ENCODE measurements around the gene TYW5.

TYW5 gene, protein sequence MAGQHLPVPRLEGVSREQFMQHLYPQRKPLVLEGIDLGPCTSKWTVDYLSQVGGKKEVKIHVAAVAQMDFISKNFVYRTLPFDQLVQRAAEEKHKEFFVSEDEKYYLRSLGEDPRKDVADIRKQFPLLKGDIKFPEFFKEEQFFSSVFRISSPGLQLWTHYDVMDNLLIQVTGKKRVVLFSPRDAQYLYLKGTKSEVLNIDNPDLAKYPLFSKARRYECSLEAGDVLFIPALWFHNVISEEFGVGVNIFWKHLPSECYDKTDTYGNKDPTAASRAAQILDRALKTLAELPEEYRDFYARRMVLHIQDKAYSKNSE
- total RNA-seq = 6.7 to 19.3 (median 13.8) reads per million in 17 experiments

DNA sequence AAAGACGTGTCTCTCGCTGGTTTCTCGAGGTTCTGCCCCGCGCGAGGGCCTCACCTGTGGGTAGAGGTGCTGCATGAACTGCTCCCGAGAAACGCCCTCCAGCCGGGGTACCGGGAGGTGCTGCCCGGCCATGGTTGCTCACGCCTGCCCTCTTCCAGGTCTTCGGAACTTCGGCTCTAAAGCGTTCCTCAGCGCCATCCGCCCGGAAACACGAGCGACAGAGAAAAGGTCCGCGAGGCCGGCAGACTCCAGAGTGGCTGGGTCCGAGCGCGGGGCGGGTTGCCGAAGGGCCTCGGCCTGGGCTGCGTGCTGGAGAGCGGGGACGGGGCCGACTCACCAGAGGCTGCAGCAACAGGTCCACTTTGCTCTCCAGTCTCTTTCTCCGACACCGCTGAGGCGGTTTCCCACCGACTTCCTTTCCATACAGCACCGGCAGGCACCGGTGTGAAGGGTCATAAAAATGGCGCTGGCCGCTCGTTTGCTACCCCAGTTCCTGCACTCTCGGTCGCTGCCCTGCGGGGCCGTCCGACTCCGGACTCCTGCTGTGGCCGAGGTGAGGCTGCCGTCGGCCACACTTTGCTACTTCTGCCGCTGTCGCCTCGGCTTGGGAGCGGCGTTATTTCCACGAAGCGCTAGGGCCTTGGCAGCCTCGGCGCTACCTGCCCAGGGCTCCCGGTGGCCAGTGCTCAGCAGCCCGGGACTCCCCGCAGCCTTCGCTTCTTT, at the start of gene TYW5, which contains the start of gene MAIP1:
TYW5 (minus strand) TSS at position 153 of the 723 bp plus-strand sequence; CDS start at position 132, 21 bp downstream.
MAIP1 (plus strand) TSS at position 244 of the 723 bp plus-strand sequence; CDS start at position 461, 217 bp downstream.
- peak; percentile 81 to 92 (median 88) for DNase-seq

DNA sequence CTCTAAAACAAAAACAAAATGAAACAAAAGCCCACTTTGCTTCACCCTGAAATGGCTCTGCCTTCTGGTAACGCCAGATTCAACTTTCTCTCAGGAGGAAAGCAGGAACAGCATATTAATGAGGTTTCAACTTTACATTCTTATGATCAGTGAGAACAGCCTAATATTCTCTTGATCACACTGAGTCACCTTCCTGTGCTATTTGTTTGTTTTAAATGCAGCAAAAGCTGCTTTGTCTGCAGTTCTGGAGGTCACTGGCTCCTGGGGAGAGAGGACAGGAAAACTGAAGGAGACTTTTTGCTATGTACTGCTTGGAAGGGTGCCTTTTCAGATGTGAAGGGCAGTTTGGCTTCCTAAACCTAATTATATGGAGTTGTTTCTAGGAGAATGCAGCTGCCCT, 48.2 kb upstream of the TYW5 start:
- DNase-seq = no peak

DNA sequence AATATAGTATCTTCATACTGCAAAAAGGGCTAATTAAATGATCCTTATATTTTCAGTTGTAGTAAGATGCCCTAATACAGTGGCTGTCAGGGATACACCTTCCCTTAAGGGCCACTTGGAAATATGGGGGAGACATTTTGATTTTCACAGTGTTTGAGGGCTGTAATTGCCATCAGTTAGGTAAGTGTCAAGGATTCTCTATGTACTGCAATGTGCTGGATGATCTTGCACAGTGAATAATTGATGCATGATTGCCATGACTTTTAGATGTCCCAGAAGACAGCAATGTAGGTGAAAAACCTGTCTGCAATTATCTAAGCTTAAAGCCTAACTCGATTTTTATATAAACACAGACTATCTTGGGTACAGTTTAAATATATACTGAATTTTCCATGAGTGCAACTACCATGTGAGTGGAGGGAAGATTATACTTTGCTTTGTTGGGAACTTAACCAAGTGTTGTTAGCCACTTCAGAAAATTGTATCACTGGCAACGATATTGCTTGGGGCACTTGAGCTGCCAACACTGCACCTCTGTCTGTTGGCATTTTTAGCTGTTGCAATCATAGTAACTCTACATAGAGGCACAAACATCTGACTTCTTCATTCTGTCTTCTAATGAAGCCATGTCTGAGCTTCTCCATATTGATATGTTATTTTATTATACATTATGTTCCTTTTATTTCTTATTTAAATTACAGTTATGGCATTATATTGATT, 45.3 kb upstream of the TYW5 start:
- no peak for DNase-seq

DNA sequence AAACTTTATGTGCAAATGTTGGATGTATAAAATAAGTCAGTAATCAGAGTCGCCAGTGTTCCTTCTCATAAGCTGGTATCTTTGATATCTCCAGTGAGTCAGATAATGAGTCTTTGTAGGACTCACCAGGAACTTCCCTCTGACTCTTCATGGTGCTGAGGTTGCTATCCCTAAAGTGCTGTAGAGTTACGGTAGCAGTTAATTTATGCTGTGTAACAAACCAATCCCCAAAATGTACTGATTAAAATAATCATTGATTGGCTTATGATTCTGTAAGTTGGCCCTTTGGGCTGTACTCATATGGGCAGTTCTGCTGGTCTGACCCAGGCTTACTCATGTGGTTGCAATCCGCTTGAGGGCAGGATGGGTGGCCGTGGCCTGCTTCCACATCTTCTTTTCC, 43.9 kb upstream of the TYW5 start:
- DNase-seq = no peak

DNA sequence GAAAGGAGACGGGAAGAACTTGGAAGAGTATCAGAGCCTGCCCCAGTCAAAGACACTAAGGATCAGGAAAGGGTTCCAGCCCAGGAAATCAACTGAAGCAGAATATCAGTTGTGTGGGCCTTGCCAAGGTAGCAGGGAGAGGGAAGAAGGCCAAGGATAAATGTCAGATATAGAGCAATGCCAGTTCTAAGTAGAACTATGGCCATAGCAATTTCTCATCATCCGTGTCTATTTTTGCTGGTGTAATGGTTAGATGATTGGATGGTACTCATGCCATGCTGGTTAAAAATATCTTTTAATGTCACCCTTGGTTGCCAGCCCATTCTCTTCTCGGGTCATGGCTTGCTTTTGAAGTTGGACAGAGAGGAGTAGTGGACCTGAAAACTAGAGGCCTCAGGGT, 42.0 kb upstream of the TYW5 start:
- DNase-seq = no peak

DNA sequence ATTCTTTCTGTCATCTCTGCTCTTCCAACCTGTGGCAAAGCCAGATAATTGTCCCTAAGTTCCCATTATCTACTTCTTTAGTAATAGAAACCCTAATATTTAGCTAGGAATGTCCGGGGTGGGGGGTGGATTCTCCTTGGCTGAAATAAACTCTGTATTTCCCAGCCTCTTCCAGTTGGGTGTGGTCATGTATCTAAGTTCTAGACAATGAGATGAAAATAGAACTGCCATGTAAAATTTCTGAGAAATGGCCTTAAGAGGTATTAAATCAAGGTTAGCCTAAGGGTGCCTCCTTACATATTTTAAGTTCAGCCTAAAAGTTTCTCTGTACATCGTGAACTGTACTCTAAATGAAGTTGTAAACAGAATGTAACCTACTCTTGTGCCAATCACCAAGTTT, 39.6 kb upstream of the TYW5 start:
- no peak for DNase-seq

DNA sequence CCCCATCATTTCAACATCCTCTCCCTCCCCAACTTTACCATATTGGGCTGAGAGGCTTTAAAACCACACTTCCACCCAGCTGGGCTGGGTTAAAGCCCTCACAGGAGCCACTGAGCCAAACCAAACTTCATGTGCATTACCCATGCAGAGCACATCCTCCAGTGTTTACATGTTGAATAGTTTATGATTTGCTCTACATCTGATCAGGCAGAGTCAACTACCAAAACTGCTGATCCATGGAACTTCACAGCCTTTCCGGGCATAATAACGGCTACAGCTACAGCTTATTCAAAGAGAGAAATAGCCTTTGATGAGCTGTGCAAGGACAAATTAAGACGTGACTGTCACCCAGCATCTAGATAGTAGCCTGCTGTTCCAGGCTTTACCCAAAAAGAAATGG, 39.1 kb upstream of the TYW5 start:
- DNase-seq = no peak

DNA sequence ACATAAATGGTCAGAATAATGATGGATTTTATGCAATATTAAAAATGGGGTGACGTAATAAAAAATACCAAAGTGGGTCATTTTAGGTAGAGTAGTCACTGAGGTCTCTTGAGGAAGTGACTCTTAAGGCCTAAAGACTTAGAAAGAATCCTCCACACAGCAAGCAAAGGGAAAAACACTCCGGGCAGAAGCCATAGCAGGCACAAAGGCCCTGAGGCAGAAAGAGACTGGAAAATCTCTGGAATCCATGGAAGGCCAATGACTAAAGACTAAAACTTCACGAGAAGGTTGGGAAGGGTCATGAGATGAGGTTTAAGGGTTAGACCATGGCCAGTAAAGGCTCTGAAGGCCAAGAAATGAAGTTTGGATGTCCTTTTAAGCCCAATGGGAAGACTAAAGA, 37.0 kb upstream of the TYW5 start:
- no peak for DNase-seq

DNA sequence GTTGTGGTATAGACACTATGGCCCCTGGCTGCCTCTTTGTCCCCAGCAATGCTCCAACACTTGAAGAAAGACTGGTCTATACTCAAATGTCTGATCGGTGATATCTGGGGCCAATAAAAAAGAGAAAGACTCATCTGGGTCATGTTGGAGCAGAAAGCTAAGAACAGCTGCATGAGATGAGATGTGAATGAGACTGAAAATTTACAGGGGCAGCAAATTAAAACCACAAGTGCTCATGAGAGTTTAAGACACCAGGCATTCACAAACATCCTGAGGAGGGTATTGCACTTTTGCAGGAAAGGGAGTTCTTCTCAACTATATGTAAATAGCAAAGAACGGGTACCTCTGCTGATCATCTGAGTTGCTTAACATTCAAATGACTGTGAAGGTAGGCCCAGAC, 36.4 kb upstream of the TYW5 start:
- no peak for DNase-seq

DNA sequence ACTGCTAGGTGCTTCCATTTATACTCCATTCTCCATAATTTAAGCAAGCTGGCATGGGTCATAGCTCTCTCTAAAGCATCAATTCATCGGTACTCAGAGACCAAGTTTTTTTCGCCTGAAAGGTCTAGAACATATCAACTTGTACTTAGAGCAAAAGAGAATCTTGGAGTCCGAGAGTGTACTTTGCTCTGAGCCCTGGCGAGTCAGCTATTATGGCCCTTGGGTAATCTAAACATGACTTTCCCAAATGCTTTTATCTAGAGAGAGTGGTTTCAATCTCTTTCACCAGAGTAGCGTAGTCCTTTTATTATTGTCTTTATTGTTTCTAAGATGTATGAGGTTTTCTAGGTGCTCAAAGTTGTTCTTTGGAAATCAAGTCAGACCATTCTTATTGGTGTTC, 34.5 kb upstream of the TYW5 start:
- DNase-seq = no peak

DNA sequence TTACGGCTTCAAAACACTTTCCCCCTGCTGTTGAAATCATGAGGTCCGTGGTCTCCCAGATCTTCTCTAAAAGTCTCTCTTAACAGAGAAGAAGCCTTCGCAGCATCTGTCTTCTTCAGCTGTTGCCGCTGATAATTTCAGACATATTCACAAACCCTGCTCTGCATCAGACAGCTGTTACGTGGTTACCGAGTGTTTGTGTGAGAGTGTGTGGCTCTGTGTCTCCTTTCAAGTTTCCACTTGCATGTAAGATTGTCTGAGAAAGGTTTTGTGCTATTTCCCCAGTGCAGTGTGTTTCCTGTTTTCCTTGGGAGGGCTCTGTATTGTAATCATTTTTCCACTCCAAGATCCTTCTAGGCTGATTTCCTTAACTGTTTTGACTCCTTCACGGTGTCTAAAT, 32.9 kb upstream of the TYW5 start:
- peak in 1 of 4 experiments; percentile 4 for DNase-seq

DNA sequence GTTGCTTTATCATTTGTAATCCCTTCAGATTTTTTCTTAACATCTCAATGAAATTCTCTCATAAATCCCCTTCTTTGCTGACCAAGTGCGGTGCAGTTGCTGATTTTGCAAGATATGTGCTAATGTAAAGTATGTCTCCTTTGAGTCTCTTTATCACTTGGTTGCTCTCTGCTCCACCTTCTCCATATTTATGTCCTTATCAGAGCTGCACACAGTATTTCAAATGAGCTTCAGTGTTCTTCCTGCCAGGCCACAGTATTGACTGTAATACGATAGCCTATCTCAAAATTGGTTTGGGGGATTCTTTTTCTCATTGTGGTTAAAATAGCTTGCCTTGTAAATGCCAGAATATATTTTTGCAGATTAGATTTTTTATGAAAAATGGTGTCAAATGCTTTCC, 32.3 kb upstream of the TYW5 start:
- no peak for DNase-seq

DNA sequence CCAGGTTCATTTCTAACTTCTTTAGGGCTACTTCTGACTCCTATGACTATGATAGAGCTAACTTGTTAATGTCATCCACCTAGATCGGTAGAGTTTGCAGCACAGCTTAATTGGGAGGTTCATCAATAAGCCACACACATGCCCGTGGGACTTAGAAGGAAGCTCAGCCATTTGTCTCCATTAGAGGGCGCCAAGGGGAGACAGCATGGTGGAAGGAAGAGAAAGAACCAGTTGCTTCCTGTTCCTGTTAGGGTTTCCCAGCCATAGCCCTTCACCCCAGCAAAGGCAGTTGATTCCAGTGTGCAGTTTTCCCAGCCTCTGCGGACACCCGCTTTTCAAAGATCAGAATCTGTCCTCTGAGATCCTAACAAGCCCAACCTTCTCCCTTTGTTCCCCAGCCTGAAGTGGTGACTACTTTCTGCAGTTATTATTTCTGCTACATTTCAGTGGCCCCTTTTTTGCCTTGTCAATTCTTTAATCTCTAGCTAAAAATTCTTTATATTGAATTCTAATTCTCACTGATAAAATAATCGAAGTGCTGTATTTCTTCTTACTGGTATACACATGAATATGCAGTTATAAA, 30.4 kb upstream of the TYW5 start:
- DNase-seq = peak; percentile 78 to 85 (median 84)

DNA sequence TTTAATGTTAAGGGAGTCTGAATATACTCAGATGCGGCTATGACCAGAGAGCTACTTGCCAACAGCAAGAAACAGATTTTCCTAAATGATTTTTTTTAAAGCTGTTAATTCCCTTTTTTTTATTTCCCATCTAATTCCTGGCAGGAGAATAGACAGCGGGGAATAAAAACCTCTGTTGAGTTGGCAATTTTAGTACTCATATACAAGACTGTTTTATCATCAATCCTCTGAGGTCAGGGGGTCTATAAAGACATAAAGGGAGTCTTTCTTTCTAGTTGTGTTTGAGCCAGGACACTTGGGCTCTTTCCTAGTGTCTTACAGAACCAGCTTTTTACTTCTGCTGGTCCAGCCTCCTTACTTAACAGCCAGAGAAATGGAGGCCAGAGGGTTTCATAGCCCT, 29.5 kb upstream of the TYW5 start:
- DNase-seq = no peak

DNA sequence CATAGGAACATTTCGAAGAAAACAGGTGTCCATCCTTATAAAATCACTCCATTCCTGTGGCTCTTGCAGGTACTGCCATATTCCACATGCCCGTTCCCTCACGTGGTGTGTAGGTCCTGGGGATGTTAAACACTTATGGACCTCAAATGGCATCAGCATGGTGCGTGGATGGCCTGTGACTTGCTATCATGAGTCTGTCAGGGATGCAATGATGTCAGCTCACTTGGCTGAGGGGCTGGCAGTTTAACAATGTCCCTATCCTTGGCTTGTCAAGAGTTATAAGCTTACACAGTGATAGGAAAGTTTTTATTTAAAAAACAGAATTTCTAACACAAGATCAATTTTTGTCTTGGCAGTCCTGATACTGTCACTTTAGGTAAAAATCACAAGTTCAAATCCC, 28.9 kb upstream of the TYW5 start:
- DNase-seq = no peak

DNA sequence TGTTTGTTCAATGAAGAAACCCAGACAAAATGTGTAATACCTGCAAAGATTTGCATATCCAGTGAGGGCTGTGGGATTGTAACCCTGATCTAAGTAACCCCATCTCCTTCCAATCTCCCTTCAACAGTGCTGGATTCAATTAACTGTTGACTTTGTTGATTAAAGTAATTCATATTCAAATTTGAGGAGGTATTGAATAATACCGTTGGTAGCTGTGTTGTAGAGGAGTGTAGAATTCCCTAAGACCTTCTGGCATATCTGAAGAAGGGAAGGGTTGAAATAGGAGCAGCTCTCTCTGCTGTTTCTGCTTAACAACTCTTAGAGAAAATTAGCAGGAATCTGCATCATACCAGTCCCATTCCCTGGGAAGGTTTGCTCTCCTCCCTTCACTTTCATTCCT, 28.2 kb upstream of the TYW5 start:
- no peak for DNase-seq

DNA sequence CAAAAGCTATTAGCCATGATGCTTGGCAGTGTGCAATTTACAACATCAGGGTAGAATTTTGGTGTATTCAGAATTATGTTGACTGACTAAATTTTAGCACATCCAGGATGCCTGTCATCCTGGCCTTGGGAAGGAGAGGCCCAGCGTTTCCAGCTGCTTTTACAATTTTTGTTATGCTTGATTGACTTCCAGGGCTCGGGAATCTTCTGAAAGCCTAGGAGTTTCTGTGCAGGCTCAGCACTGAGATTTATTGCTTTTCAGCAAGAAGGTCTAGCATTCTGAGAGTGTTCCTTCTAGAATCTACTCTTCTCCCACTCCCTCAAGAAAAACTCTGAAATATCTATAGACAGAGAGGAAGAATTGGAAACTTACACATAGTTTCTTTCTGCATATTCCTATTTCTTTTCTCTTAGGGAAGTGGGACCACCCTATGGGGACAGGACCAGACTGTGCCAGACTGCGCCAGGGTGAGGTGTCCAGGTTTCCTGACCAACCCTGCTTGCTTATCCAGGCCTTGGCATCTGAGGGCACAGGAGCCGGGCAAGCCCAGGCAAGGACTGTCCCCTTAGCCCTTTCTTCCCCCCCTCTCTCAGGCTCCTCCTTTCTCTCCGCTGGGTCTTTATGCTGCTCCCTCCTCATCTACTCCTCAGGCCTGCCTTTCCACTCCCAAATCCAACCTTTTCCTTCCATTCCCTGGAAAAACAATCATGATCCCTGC, 27.0 kb upstream of the TYW5 start:
- no peak for DNase-seq

DNA sequence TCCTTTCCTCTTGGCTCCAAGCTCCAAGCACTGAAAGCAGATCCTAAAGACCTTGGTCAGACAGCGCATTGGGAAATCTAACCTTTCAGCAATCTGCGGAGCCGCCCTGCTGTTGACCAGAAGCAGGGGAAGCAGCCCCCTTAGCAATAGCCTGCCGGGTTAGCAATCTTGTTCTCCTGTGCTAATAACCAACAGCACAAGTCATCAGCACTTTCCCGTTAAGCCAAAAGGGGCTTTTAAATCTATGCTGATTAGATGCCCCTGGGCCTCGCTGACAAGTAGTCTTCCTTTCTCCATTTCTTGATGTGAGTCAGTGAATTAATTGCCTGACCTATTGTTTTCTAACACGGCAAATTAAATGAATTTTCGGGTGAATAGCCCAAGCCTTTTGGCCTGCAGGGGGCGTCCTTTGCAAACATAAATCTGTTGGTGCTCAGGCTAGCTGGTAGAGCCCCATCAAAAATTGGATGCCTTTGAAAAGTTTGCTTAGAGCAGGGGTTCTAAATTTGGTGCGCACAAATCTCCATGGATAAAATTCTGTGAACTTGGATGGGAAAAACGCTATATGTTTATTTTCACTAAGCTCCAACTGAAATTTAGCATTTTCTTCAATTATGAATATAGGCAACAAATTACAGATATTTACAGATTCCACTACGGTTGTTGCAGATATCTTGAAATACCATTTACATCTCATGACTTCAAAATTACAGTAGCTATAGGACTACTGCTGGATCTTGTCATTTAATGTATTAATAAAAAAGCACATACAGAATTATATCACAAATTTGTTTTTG, 24.7 kb upstream of the TYW5 start:
- peak; percentile 79 to 92 (median 90) for DNase-seq

DNA sequence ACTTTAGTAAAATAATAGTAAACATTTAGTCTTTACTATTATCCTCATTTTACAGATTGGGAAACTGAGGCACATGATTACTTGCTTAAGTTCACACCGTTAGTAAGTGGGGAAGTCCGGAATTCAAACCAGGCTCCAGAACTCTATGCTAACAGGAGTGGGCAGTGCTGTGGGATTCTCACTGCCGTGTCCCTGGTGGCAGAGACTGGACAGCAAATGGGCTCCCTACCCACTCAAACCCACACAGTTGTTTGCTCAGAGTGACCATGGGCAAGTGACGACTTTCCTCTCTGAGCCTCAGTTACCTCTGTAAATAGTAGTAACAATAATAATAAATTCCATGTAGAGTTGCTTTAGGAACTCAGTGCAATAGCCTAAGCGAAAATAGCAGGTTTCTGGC, 24.1 kb upstream of the TYW5 start:
- peak in 2 of 4 experiments; percentile 14 to 17 for DNase-seq

DNA sequence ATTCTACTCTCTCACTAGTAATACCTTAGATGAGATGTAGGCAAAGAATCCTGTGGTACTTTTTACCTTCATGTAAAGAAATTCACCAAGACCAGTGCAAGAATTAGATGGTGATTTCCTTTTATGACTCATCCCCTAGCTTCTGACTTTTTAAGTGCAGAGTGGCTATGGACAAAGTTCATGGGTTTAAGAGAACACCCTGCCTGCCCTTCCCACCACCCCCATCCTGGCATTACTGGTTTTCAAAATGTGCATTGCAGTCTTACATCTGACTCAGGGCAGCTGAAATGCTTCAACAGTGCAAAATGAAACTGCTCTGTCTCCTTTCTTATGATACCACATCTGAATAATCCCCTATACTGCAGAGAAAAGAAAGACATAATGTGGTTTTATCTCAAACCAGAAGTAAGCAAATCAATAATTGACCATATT, 22.7 kb upstream of the TYW5 start:
- peak; percentile 56 to 79 (median 68) for DNase-seq

DNA sequence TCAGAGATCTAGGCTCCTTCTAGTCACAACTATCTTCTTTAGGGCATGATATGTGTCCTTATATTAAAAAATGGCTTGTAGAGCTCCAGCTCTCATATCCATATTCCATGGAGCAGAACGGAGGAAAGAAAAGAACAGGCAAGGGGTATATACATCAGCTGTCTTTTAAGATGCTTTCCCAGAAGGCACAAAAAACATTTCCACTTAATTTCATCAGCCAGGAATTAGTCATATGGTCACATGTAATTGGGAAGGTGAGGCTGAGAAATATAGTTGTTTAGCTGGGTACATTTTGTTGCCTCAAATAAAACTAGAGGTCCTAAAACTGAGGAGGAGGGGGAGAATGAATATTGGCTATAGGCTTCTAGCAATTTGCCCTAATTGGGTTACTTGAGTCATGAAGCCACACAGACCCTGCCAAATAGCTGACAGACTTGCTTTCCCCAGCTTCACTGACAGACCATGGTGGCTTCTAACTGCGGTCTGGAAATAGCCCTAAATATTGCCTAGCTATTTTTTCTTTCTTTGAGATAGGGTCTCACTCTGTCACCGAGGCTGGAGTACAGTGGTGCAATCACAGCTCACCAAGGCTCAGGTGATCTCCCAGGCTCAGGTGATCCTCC, 20.1 kb upstream of the TYW5 start:
- peak in 1 of 4 experiments; percentile 3 for DNase-seq

Measured in suppressor macrophage (primary cell).